ENCODE results near the gene TREM1. TPM values are rescaled to one million over a fixed set of nuclear protein-coding genes. Genes with fewer than 3 reads are reported as not detected.
A peak's percentile ranks its signal among the peaks of the same experiment; 100 is the strongest.

TREM1 gene
- total RNA-seq, 4 donors from 2014 or later = 1.1 to 9.3 (median 1.2) TPM

GRCh38 chr6:41326092-41326491 lies 39.6 kb upstream of the TREM1 start:
- H3K27me3 ChIP-seq = peaks cover 0 to 47% (median 7%) of the 10 kb centered on the region in 4 donors
- H3K27ac ChIP-seq (replicated peaks in 1 of 4) = no peak overlapping the region
- intact Hi-C loops (cut with DNase I) = no loop called here
- no peak overlapping the region for H3K4me3 ChIP-seq
- no peaks in the 10 kb centered on the region for H3K9me3 ChIP-seq
- TF ChIP-seq EP300 (IDR thresholded peaks at IDR 0.05) (no peak), CTCF (IDR thresholded peaks at IDR 0.05) (no peak), POLR2AphosphoS5 (IDR thresholded peaks at IDR 0.05) (no peak), POLR2A (IDR thresholded peaks at IDR 0.05; ENCODE audit: low read depth) (no peak)
- no peaks in the 10 kb centered on the region for H3K36me3 ChIP-seq
- H3K4me1 ChIP-seq = no peaks in the 10 kb centered on the region
- DNase-seq (ENCODE audit: extremely low spot score) = peak; percentile 86
- WGBS = 76% methylated on average over 9 of the region's 9 CpGs

GRCh38 chr6:41325446-41326066 lies 39.1 kb upstream of the TREM1 start:
- H3K27ac ChIP-seq (replicated peaks in 1 of 4) = no peak overlapping the region
- 72% methylated on average over 4 of the region's 4 CpGs for WGBS
- H3K27me3 ChIP-seq = peaks cover 0 to 52% (median 7%) of the 10 kb centered on the region in 4 donors
- intact Hi-C loops (cut with DNase I) = no loop called here
- H3K36me3 ChIP-seq = no peaks in the 10 kb centered on the region
- no peaks in the 10 kb centered on the region for H3K9me3 ChIP-seq
- TF ChIP-seq EP300 (IDR thresholded peaks at IDR 0.05) = no peak
- no peak for TF ChIP-seq POLR2A (IDR thresholded peaks at IDR 0.05; ENCODE audit: low read depth)
- TF ChIP-seq POLR2AphosphoS5 (IDR thresholded peaks at IDR 0.05) = no peak
- TF ChIP-seq CTCF (IDR thresholded peaks at IDR 0.05) = no peak
- no peak overlapping the region for H3K4me3 ChIP-seq
- H3K4me1 ChIP-seq = no peaks in the 10 kb centered on the region
- DNase-seq (ENCODE audit: extremely low spot score) = peak; percentile 80

- peak; percentile 85 for DNase-seq (ENCODE audit: extremely low spot score)
- intact Hi-C loops (cut with DNase I) = no loop called here
- no peak for TF ChIP-seq EP300 (IDR thresholded peaks at IDR 0.05)
- TF ChIP-seq POLR2A (IDR thresholded peaks at IDR 0.05; ENCODE audit: low read depth) = no peak
- TF ChIP-seq POLR2AphosphoS5 (IDR thresholded peaks at IDR 0.05) = no peak
- no peak for TF ChIP-seq CTCF (IDR thresholded peaks at IDR 0.05)
- peaks cover 0 to 42% (median 9%) of the 10 kb centered on the region in 4 donors for H3K27me3 ChIP-seq
- 75% methylated on average over 4 of the region's 4 CpGs for WGBS
- no peak overlapping the region for H3K27ac ChIP-seq (replicated peaks in 1 of 4)
- H3K4me3 ChIP-seq = no peak overlapping the region
- no peaks in the 10 kb centered on the region for H3K36me3 ChIP-seq
- no peaks in the 10 kb centered on the region for H3K9me3 ChIP-seq
- H3K4me1 ChIP-seq = peaks cover 5 to 10% (median 9%) of the 10 kb centered on the region in 4 donors
These were observed 34.7 kb upstream of the TREM1 start for GRCh38 chr6:41321183-41321582.

- WGBS = 22% methylated on average over 27 of the region's 33 CpGs
- H3K27me3 ChIP-seq = peaks cover 0 to 35% (median 9%) of the 10 kb centered on the region in 4 donors
- TF ChIP-seq POLR2AphosphoS5 (IDR thresholded peaks at IDR 0.05) = peak in 1 of 2 donors; percentile 37
- TF ChIP-seq EP300 (IDR thresholded peaks at IDR 0.05) = no peak
- no peak for TF ChIP-seq POLR2A (IDR thresholded peaks at IDR 0.05; ENCODE audit: low read depth)
- peak in 2 of 3 experiments; percentile 94 to 99 for TF ChIP-seq CTCF (IDR thresholded peaks at IDR 0.05)
- H3K36me3 ChIP-seq = no peaks in the 10 kb centered on the region
- H3K4me1 ChIP-seq = peaks cover 5 to 10% (median 9%) of the 10 kb centered on the region in 4 donors
- DNase-seq (ENCODE audit: extremely low spot score) = no peak
- peak overlapping the region; percentile 25 to 52 (median 32) for H3K4me3 ChIP-seq
- H3K27ac ChIP-seq (replicated peaks in 1 of 4) = no peak overlapping the region
- H3K9me3 ChIP-seq = no peaks in the 10 kb centered on the region
- intact Hi-C loops (cut with DNase I) = no loop called here
These were observed 32.4 kb upstream of the TREM1 start for GRCh38 chr6:41318654-41319565.
